HepG2 (cell line): ENCODE measurements around the gene CADPS2. TPM values are rescaled to one million over a fixed set of nuclear protein-coding genes. Genes with fewer than 3 reads are reported as not detected.

Source experiments
- ATAC-seq: fragments of 200-7000 bp; cut with Tn5 transposase; 3 replicates; pipeline ENCODE4 v1.9.1; 2020; ENCODE audit warnings: mild to moderate bottlenecking, moderate library complexity
- BruUV-seq: library from RNA; stranded (reverse); fragments of 400-500 nt; replicated peaks from 2 replicates; lab custom pipeline; 2021; lab: Mats Ljungman, UMichigan
- CTCF ChIA-PET: fragments of 300-600 bp; formaldehyde crosslinking; extraction: SDS; loops from one replicate; lab custom pipeline; 2021; ENCODE audit warnings: low total read pairs, inconsistent platforms, low intra/inter-chr PET ratio; lab: Yijun Ruan, JAX
- POLR2A ChIA-PET: fragments of 350-600 bp; sonication (Branson Sonifier 250); formaldehyde crosslinking; loops from one replicate; lab custom pipeline; 2020; ENCODE audit warnings: antibody characterized with exemption, inconsistent platforms; lab: Yijun Ruan, JAX
- DNase-seq: peaks from one replicate; pipeline ENCODE4 v3.0.0-alpha.2; 2015; ENCODE audit warnings: low spot score
- FAIRE-seq: peaks from 3 replicates; lab custom pipeline; 2011; peaks lifted over from hg19 to GRCh38; lab: Jason Lieb, UNC
- H2AFZ ChIP-seq: one replicate; pipeline ENCODE4 v1.6.1; 2011; ENCODE audit warnings: low read length, inconsistent platforms
- H3K27ac ChIP-seq: fragments of 300-600 bp; 3 replicates; pipeline ENCODE4 v1.8.0; 2011; ENCODE audit warnings: mixed run types, mild to moderate bottlenecking, mixed read lengths, low read length, inconsistent platforms; ENCODE audit not compliant: insufficient read depth; ENCODE audit errors: extremely low read length
- H3K27me3 ChIP-seq, 2 experiments: fragments of 200-600 bp in 1 of 2; 2 replicates in 1 of 2; 3 replicates in 1 of 2; pipeline versions ENCODE4 v1.6.0 to v1.8.0; 2011; ENCODE audit warnings: low read length in 2 of 2, mild to moderate bottlenecking in 2 of 2, moderate library complexity in 2 of 2, inconsistent platforms in 1 of 2; ENCODE audit not compliant: insufficient read depth in 2 of 2, control insufficient read depth in 1 of 2
- H3K36me3 ChIP-seq, 2 experiments: fragments of 200-600 bp in 1 of 2; replicated peaks in 1 of 2; 2 replicates in 1 of 2; 3 replicates in 1 of 2; pipeline versions ENCODE4 v1.5.1 to v1.8.0; 2011; ENCODE audit warnings: low read length in 2 of 2, inconsistent platforms in 1 of 2; ENCODE audit not compliant: insufficient read depth in 2 of 2, control insufficient read depth in 1 of 2
- H3K4me1 ChIP-seq: 2 replicates; pipeline ENCODE4 v1.5.1; 2012; ENCODE audit warnings: low read length, inconsistent platforms; ENCODE audit not compliant: insufficient read depth
- H3K4me2 ChIP-seq: 2 replicates; pipeline ENCODE4 v1.6.0; 2011; ENCODE audit warnings: low read depth, low read length, inconsistent platforms
- H3K4me3 ChIP-seq, 3 experiments: fragments of 200-600 bp in 1 of 3; sonication (generic), shearing (Covaris generic) in 1 of 3; replicated peaks in 1 of 3; 2 replicates each; pipeline ENCODE4 v1.5.1; 2011 to 2016; ENCODE audit warnings: low read length in 3 of 3, inconsistent platforms in 2 of 3, low read depth in 2 of 3, mild to moderate bottlenecking in 2 of 3, control low read depth in 1 of 3, mixed read lengths in 1 of 3; ENCODE audit not compliant: insufficient read depth in 1 of 3
- H3K79me2 ChIP-seq: one replicate; pipeline ENCODE4 v1.6.1; 2011; ENCODE audit warnings: low read length, inconsistent platforms; ENCODE audit not compliant: insufficient read depth
- H3K9ac ChIP-seq: 2 replicates; pipeline ENCODE4 v1.6.0; 2011; ENCODE audit warnings: mild to moderate bottlenecking, low read depth, low read length, inconsistent platforms; ENCODE audit not compliant: insufficient read depth
- H3K9me3 ChIP-seq: 2 replicates; pipeline ENCODE4 v1.5.1; 2012; ENCODE audit warnings: mild to moderate bottlenecking, low read length
- H4K20me1 ChIP-seq: 2 replicates; pipeline ENCODE4 v1.6.0; 2011; ENCODE audit warnings: inconsistent platforms, mild to moderate bottlenecking, low read length, moderate library complexity; ENCODE audit not compliant: insufficient read depth
- GTF2F1 ChIP-seq: fragments of 150-350 bp; IDR thresholded peaks from 2 replicates; pipeline ENCODE4 v1.6.1; 2014; ENCODE audit warnings: low read length
- NCOA5 ChIP-seq: sonication (generic); formaldehyde crosslinking; IDR thresholded peaks from 2 replicates; pipeline ENCODE4 v1.4.0; 2020; ENCODE audit warnings: missing genetic modification reagents
- SMAD3 ChIP-seq: sonication (generic); formaldehyde crosslinking; IDR thresholded peaks from 2 replicates; pipeline ENCODE4 v1.4.0; 2020; ENCODE audit warnings: missing genetic modification reagents
- SP1 ChIP-seq, 2 experiments: fragments of 450-650 bp in 1 of 2; sonication (generic) in 1 of 2; formaldehyde crosslinking in 1 of 2; IDR thresholded peaks; 2 replicates each; pipeline versions ENCODE4 v1.4.0 to v1.6.1; 2016 to 2020; ENCODE audit warnings: missing genetic modification reagents in 1 of 2
- SP140L ChIP-seq: sonication (generic); formaldehyde crosslinking; IDR thresholded peaks from 2 replicates; pipeline ENCODE4 v1.4.0; 2020; ENCODE audit warnings: missing genetic modification reagents, borderline replicate concordance
- TAF15 ChIP-seq: fragments of 200-400 bp; formaldehyde crosslinking; IDR thresholded peaks from one replicate; pipeline ENCODE4 v1.6.1; 2018; ENCODE audit warnings: mild to moderate bottlenecking, low read depth, low read length; ENCODE audit not compliant: poor library complexity, severe bottlenecking
- TMF1 ChIP-seq: sonication (generic); formaldehyde crosslinking; IDR thresholded peaks from 2 replicates; pipeline ENCODE4 v1.8.1; 2022; ENCODE audit warnings: low read depth, missing genetic modification reagents
- ZNF598 ChIP-seq: sonication (generic); formaldehyde crosslinking; IDR thresholded peaks from 2 replicates; pipeline ENCODE4 v1.5.1; 2020; ENCODE audit warnings: mild to moderate bottlenecking, missing genetic modification reagents, borderline replicate concordance
- ZNF883 ChIP-seq: sonication (generic); formaldehyde crosslinking; IDR thresholded peaks from 2 replicates; pipeline ENCODE4 v1.5.1; 2020; ENCODE audit warnings: mild to moderate bottlenecking, missing genetic modification reagents; ENCODE audit errors: not compliant biosample characterization
- WGBS: methylation state at CpG from one replicate; pipeline ENCODE4 v1.1.6; 2017; ENCODE audit warnings: low lambda C conversion rate; 5-methylcytosine and 5-hydroxymethylcytosine counted together
- in situ Hi-C: cut with HindIII; loops from 2 replicates; pipeline ENCODE4 v1.10.0; 2017; ENCODE audit warnings: low pct_unique_long_range_greater_than_20kb; ENCODE audit not compliant: extremely low pct_ligation_motif_present
- intact Hi-C: fragments of 100-400 bp; cut with micrococcal nuclease; formaldehyde crosslinking; loops from one replicate; pipeline ENCODE4 v1.10.0; 2022; ENCODE audit not compliant: unreplicated experiment
- polyA plus RNA-seq, 8 experiments: library from polyadenylated mRNA; depleted of rRNA in 3 of 8; stranded (reverse) in 7 of 8; unstranded in 1 of 8; fragments of >200 nt; fragmentation: Illumina TruSeq in 4 of 8; extraction: Trizol in 4 of 8; gene quantifications; 2 replicates each; pipeline versions ENCODE4 v1.2.1 to v1.2.3, GENCODE V29; 2011 to 2016; ENCODE audit warnings: low read depth in 4 of 8, missing spikeins in 1 of 8, mixed read lengths in 1 of 8; ENCODE audit not compliant: insufficient read depth in 1 of 8
- total RNA-seq, 5 experiments: library from RNA; depleted of rRNA; stranded (reverse); fragments of >200 nt; fragmentation: Illumina TruSeq; extraction: Trizol; gene quantifications; 2 replicates each; pipeline ENCODE4 v1.2.3, GENCODE V29; 2016; ENCODE audit warnings: low read depth in 1 of 5
- TF ChIP-seq, protein P1 (sequence below): sonication (generic); formaldehyde crosslinking; IDR thresholded peaks from 2 replicates; pipeline ENCODE4 v1.4.0; 2020; ENCODE audit warnings: mild to moderate bottlenecking, low read depth, missing genetic modification reagents
- TF ChIP-seq, protein P2 (sequence below): sonication (generic); formaldehyde crosslinking; IDR thresholded peaks from 2 replicates; pipeline ENCODE4 v1.8.1; 2023; ENCODE audit warnings: mild to moderate bottlenecking, missing genetic modification reagents, borderline replicate concordance
- TF ChIP-seq, protein P3 (sequence below): IDR thresholded peaks from 2 replicates; pipeline ENCODE4 v1.6.1; 2016; ENCODE audit warnings: missing genetic modification reagents, missing compliant biosample characterization

Gene CADPS2
- total and polyA plus RNA-seq, 2 of the 13 experiments (the other 11 are each of a cell fraction or from before 2014, with no cell fraction given) = 17.6 to 43.8 TPM

DNA sequence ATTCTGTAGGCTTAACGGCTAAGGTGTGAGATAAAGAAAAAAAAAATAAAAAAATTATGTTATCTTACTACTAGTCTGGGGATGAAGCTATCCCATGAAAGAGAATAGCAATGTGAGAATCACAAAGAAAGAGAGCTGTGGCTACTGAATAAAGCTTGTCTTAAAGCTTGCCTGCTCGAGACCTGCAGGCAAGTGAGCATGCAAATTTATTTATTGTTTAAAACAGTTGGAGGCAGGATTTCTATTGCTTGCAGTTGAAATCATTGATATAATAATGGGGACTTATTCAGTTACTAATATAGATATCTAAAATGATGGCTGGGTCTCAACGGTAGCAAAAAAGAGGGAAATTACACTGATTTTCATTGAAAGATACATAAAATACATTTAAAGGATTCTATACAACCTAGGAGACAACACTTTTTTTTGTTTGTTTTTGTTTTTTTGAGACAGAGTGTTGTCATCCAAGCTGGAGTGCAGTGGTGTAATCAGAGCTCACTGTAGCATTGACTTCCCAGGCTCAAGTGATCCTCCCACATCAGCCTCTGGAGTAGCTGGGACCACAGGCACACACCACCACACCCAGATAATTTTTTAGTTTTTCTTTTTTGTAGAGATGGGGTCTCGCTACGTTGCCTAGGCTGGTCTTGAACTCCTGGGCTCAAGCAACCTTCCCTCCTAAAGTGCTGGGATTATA, 437.2 kb downstream of the CADPS2 start (continued):
- TF ChIP-seq TAF15 (no peak), SMAD3 (CRISPR knock-in tag) (no peak), TMF1 (CRISPR knock-in tag) (no peak), ZNF883 (no peak), ZNF598 (CRISPR knock-in tag) (no peak)
- TF ChIP-seq, protein P1, sequence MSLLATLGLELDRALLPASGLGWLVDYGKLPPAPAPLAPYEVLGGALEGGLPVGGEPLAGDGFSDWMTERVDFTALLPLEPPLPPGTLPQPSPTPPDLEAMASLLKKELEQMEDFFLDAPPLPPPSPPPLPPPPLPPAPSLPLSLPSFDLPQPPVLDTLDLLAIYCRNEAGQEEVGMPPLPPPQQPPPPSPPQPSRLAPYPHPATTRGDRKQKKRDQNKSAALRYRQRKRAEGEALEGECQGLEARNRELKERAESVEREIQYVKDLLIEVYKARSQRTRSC (CRISPR knock-in tag) = no peak
- TF ChIP-seq, protein P2, sequence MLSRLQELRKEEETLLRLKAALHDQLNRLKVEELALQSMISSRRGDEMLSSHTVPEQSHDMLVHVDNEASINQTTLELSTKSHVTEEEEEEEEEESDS = no peak
- TF ChIP-seq, all 625 proteins: peak for 0

GRCh38 chr7:122442929-122443328, 443.3 kb downstream of the CADPS2 start:
- no TSS peak for BruUV-seq
- Histone ChIP-seq H3K27ac (no peak overlapping the region), H3K4me2 (no peak overlapping the region), H3K4me3 (no peak overlapping the region), H3K9ac (no peak overlapping the region), H2AFZ (no peak overlapping the region), H3K79me2 (no peaks in the 10 kb centered on the region), H3K36me3 (no peaks in the 10 kb centered on the region), H4K20me1 (no peaks in the 10 kb centered on the region; the same call in 1 of the 2 replicates), H3K27me3 (no peaks in the 10 kb centered on the region), H3K9me3 (no peaks in the 10 kb centered on the region), H3K4me1 (no peaks in the 10 kb centered on the region)
- CTCF ChIA-PET = no interaction called here
- ATAC-seq (no peak), FAIRE-seq (no peak), DNase-seq (no peak)
- TF ChIP-seq GTF2F1 (no peak), SP140L (CRISPR knock-in tag) (no peak), NCOA5 (CRISPR knock-in tag) (no peak), SP1 (IDR thresholded peaks at IDR 0.05) (no peak), SP1 (CRISPR knock-in tag; IDR thresholded peaks at IDR 0.05) (no peak)
- TF ChIP-seq, protein P3, sequence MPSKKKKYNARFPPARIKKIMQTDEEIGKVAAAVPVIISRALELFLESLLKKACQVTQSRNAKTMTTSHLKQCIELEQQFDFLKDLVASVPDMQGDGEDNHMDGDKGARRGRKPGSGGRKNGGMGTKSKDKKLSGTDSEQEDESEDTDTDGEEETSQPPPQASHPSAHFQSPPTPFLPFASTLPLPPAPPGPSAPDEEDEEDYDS (CRISPR knock-in tag) = no peak
- in situ Hi-C loops = no loop called here
- 86% methylated on average over 2 of the region's 2 CpGs for WGBS
- intact Hi-C loops = no loop called here
- POLR2A ChIA-PET = no interaction called here
